ENCODE results near the gene RAD9B. TPM values are rescaled to one million over a fixed set of nuclear protein-coding genes. Genes with fewer than 3 reads are reported as not detected.

The RAD9B gene
- total RNA-seq, 2 experiments from 2014 or later = 0.31 to 0.63 TPM

DNA sequence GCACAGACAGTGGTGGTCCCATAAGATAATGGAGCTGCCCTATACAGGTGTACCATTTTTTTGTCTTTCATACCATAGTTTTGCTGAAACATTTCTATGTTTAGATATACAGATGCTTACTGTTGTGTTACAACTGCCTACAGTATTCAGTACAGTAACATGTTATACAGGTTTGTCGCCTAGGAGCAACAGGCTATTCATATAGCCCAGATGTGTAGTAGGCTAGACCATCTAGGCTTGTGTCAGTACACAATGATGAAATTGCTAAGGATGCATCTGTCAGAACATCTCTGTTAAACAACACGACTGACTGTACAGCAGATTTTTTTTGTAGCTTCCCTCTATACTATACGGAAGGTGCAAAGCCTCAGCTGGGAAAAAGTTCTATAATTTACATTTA lies 30.5 kb downstream of the RAD9B start:
- Mint-ChIP-seq H3K36me3 (ENCODE audit: low read depth) (peaks cover 71% of the 10 kb centered on the region), H3K9me3 (no peaks in the 10 kb centered on the region), H3K4me1 (ENCODE audit: low read depth) (peaks cover 5% of the 10 kb centered on the region), H3K27me3 (no peaks in the 10 kb centered on the region), H3K4me3 (no peak overlapping the region), H3K27ac (no peak overlapping the region)
- no peak for DNase-seq
- Histone ChIP-seq H3K4me1 (ENCODE audit: insufficient read depth, low read length) (no peaks in the 10 kb centered on the region), H3K36me3 (ENCODE audit: insufficient read depth, low read length) (peaks cover 56% of the 10 kb centered on the region), H3K27me3 (ENCODE audit: control insufficient read depth in 1 of 2, insufficient read depth in 2 of 2, low read length in 2 of 2) (no peaks in the 10 kb centered on the region), H3K4me3 (ENCODE audit: low read length) (no peak overlapping the region), H3K9me3 (ENCODE audit: control insufficient read depth in 1 of 2, insufficient read depth in 1 of 2, low read length in 2 of 2) (no peaks in the 10 kb centered on the region), H3K27ac (ENCODE audit: low read depth in 1 of 2, low read length in 2 of 2) (no peak overlapping the region)
- no peak for ATAC-seq (ENCODE audit: poor library complexity)
- ChIA-PET POLR2A (interaction anchor here (1.3 kb wide), 1 partner anchor 68 kb away, joined by 3 read pairs; no protein-coding TSS in a partner anchor), CTCF (interaction anchor here (1.1 to 2.3 kb wide), 5 partner anchors 10 to 83 kb away, joined by 3 to 10 read pairs (median 4); partner anchors contain the start of genes ARPC3 and FAM216A)
- TF ChIP-seq, protein P1, sequence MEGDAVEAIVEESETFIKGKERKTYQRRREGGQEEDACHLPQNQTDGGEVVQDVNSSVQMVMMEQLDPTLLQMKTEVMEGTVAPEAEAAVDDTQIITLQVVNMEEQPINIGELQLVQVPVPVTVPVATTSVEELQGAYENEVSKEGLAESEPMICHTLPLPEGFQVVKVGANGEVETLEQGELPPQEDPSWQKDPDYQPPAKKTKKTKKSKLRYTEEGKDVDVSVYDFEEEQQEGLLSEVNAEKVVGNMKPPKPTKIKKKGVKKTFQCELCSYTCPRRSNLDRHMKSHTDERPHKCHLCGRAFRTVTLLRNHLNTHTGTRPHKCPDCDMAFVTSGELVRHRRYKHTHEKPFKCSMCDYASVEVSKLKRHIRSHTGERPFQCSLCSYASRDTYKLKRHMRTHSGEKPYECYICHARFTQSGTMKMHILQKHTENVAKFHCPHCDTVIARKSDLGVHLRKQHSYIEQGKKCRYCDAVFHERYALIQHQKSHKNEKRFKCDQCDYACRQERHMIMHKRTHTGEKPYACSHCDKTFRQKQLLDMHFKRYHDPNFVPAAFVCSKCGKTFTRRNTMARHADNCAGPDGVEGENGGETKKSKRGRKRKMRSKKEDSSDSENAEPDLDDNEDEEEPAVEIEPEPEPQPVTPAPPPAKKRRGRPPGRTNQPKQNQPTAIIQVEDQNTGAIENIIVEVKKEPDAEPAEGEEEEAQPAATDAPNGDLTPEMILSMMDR (IDR thresholded peaks at IDR 0.05) = no peak
- intact Hi-C loops (cut with DNase I, micrococcal nuclease) = no loop called here

DNA sequence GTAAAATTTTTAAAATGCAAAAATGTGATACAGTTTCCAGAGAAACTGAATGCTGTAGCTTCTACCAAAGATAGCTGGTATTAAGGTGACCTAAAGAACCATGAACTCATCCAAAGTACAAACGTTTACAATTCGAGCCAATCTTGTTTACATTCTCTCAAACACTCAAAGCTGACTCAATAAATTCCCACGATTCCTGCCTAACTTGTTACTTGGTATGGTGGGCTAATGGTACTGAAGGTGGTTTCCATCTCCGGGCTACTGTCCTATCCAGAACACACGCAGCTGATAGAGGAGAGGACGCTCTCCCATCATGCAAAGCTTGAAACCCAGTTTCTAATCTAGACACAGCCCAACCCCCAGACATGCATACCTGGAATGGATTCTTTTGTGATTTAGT lies 31.5 kb downstream of the RAD9B start:
- Mint-ChIP-seq H3K36me3 (ENCODE audit: low read depth) (peaks cover 80% of the 10 kb centered on the region), H3K27ac (no peak overlapping the region), H3K4me3 (no peak overlapping the region), H3K9me3 (no peaks in the 10 kb centered on the region), H3K4me1 (ENCODE audit: low read depth) (peaks cover 5% of the 10 kb centered on the region), H3K27me3 (no peaks in the 10 kb centered on the region)
- intact Hi-C loops (cut with DNase I, micrococcal nuclease) = no loop called here
- Histone ChIP-seq H3K27ac (ENCODE audit: low read depth in 1 of 2, low read length in 2 of 2) (no peak overlapping the region), H3K4me3 (ENCODE audit: low read length) (no peak overlapping the region), H3K4me1 (ENCODE audit: insufficient read depth, low read length) (no peaks in the 10 kb centered on the region), H3K36me3 (ENCODE audit: insufficient read depth, low read length) (peaks cover 65% of the 10 kb centered on the region), H3K27me3 (ENCODE audit: control insufficient read depth in 1 of 2, insufficient read depth in 2 of 2, low read length in 2 of 2) (no peaks in the 10 kb centered on the region), H3K9me3 (ENCODE audit: control insufficient read depth in 1 of 2, insufficient read depth in 1 of 2, low read length in 2 of 2) (no peaks in the 10 kb centered on the region)
- TF ChIP-seq, protein P1 (IDR thresholded peaks at IDR 0.05) = no peak
- no peak for DNase-seq
- CTCF ChIA-PET = interaction anchor here (0.6 to 2.3 kb wide), 5 partner anchors 11 to 84 kb away, joined by 3 to 10 read pairs (median 4); partner anchors contain the start of genes ARPC3 and FAM216A
- POLR2A ChIA-PET = interaction anchor here (0.6 to 1.3 kb wide), 2 partner anchors 67 to 382 kb away, joined by 3 read pairs; no protein-coding TSS in a partner anchor
- ATAC-seq (ENCODE audit: poor library complexity) = no peak

DNA sequence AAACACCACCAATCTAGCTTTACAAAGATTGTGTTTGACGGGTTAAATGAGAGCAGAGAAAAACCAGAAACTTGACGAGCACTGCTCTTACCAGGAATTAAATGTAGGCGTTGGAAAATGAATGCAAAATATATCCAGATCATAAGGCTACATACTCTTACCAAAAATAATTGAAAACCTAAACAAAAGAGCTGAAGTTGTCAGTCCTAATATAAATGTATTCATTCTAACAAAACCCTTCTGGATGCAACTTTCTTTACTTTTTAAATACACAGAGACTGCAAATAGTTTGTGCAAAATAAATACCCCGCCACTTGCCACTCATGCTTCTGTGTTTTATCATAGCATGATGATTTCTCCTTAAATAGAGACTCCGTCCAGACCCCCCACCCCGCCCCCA lies 32.7 kb downstream of the RAD9B start:
- H3K36me3 Mint-ChIP-seq (ENCODE audit: low read depth) = peaks cover 92% of the 10 kb centered on the region

More for the DNA sequence above, 32.7 kb downstream of the RAD9B start:
- H3K27ac Mint-ChIP-seq = no peak overlapping the region
- ChIA-PET POLR2A (no interaction called here), CTCF (interaction anchor here (1.9 to 2.3 kb wide), 2 partner anchors 67 to 85 kb away, joined by 6 to 10 read pairs; partner anchors contain the start of gene ARPC3)
- Histone ChIP-seq H3K4me3 (ENCODE audit: low read length) (no peak overlapping the region), H3K4me1 (ENCODE audit: insufficient read depth, low read length) (no peaks in the 10 kb centered on the region), H3K36me3 (ENCODE audit: insufficient read depth, low read length) (peaks cover 78% of the 10 kb centered on the region), H3K27me3 (ENCODE audit: control insufficient read depth in 1 of 2, insufficient read depth in 2 of 2, low read length in 2 of 2) (no peaks in the 10 kb centered on the region), H3K9me3 (ENCODE audit: control insufficient read depth in 1 of 2, insufficient read depth in 1 of 2, low read length in 2 of 2) (no peaks in the 10 kb centered on the region), H3K27ac (ENCODE audit: low read depth in 1 of 2, low read length in 2 of 2) (no peak overlapping the region)
- no peaks in the 10 kb centered on the region for H3K9me3 Mint-ChIP-seq
- H3K27me3 Mint-ChIP-seq = no peaks in the 10 kb centered on the region
- H3K4me3 Mint-ChIP-seq = no peak overlapping the region
- peaks cover 5% of the 10 kb centered on the region for H3K4me1 Mint-ChIP-seq (ENCODE audit: low read depth)
- no peak for DNase-seq
- intact Hi-C loops (cut with DNase I, micrococcal nuclease) = no loop called here
- ATAC-seq (ENCODE audit: poor library complexity) = no peak
- TF ChIP-seq, protein P1 (IDR thresholded peaks at IDR 0.05) = no peak

All from CD4-positive, alpha-beta T cell (primary cell).